DND-41 (cell line): ENCODE data around the gene DPY30.

ENCODE experiments used
- EZH2 ChIP-seq: IDR thresholded peaks from 3 replicates; pipeline ENCODE4 v1.6.1; 2012; ENCODE audit warnings: borderline replicate concordance, low read depth, mild to moderate bottlenecking, moderate library complexity, low read length, inconsistent platforms; ENCODE audit not compliant: severe bottlenecking
- TF ChIP-seq, protein P1 (sequence below): IDR thresholded peaks from 2 replicates; pipeline ENCODE4 v1.5.1; 2012; ENCODE audit warnings: borderline replicate concordance, low read length, moderate library complexity, mild to moderate bottlenecking; ENCODE audit not compliant: poor library complexity, severe bottlenecking; ENCODE audit errors: extremely low read depth

DNA sequence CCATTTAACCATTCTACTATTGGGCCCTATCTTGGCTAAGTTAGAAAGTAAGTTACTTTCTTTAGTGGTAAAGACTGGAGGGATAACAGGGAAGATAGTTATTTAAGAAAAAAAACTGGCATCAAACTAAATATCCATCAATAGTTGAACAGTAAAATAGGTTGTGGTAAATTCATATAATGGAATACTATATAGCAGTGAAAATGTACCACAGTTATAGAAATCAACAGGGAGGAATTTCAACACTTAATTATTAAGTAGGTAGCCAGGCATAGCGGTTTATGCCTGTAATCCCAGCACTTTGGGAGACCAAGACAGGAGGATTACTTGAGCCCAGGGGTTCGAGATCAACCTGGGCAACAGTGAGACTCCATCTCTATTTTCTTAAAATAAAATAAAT is 20.7 kb upstream of the DPY30 start:
- TF ChIP-seq, protein P1, sequence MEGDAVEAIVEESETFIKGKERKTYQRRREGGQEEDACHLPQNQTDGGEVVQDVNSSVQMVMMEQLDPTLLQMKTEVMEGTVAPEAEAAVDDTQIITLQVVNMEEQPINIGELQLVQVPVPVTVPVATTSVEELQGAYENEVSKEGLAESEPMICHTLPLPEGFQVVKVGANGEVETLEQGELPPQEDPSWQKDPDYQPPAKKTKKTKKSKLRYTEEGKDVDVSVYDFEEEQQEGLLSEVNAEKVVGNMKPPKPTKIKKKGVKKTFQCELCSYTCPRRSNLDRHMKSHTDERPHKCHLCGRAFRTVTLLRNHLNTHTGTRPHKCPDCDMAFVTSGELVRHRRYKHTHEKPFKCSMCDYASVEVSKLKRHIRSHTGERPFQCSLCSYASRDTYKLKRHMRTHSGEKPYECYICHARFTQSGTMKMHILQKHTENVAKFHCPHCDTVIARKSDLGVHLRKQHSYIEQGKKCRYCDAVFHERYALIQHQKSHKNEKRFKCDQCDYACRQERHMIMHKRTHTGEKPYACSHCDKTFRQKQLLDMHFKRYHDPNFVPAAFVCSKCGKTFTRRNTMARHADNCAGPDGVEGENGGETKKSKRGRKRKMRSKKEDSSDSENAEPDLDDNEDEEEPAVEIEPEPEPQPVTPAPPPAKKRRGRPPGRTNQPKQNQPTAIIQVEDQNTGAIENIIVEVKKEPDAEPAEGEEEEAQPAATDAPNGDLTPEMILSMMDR: no peak
- TF ChIP-seq EZH2: no peak
